Measurements from ENCODE around the gene TULP1. TPM values are rescaled to one million over a fixed set of nuclear protein-coding genes. Genes with fewer than 3 reads are reported as not detected.

TULP1 gene
- total RNA-seq, 1 experiment from 2014 or later: not detected

- Histone ChIP-seq H4K20me1 (ENCODE audit: insufficient read depth) (peaks cover 36% of the 10 kb centered on the region; the same call in 1 of the 2 replicates), H3K27me3 (ENCODE audit: insufficient read depth, low read length) (no peaks in the 10 kb centered on the region), H3K27ac (ENCODE audit: low read depth, low read length) (peak overlapping the region; percentile 82), H3K4me2 (ENCODE audit: low read length) (peak overlapping the region; percentile 88), H2AFZ (ENCODE audit: low read depth, low read length, poor library complexity, severe bottlenecking) (no peak overlapping the region), H3K9me2 (ENCODE audit: insufficient read depth) (no peaks in the 10 kb centered on the region), H3K4me1 (ENCODE audit: control insufficient read depth in 1 of 2, insufficient read depth in 2 of 2, low read length in 2 of 2) (peaks cover 13 to 32% of the 10 kb centered on the region in 2 experiments; a peak in 3 of 4 replicates), H3K9ac (ENCODE audit: low read length) (peak overlapping the region; percentile 99), H3K4me3 (replicated peaks in 1 of 2; ENCODE audit: low read depth in 1 of 2, low read length in 2 of 2) (peak overlapping the region; percentile 0; a peak in 2 of 4 replicates), H3K9me3 (ENCODE audit: control insufficient read depth in 1 of 2, insufficient read depth in 1 of 2, low read depth in 1 of 2, low read length in 2 of 2) (no peaks in the 10 kb centered on the region), H3K36me3 (ENCODE audit: control insufficient read depth in 1 of 2, insufficient read depth in 2 of 2, low read length in 2 of 2) (peaks cover 17 to 40% of the 10 kb centered on the region in 2 experiments; a peak in 3 of 4 replicates), H3K79me2 (ENCODE audit: insufficient read depth, low read length) (peaks cover 42% of the 10 kb centered on the region)
- ChIA-PET CTCF (interaction anchor here (0.6 to 1.5 kb wide), 2 partner anchors 129 to 266 kb away, joined by 3 read pairs; no protein-coding TSS in a partner anchor), RAD21 (ENCODE audit: low non-redundant PET in 1 of 2, low total read pairs in 2 of 2, uncharacterized antibody in 2 of 2, unreplicated experiment in 2 of 2) (no interaction called here), POLR2A (interaction anchor here (0.7 to 4.1 kb wide), 7 partner anchors 10 to 173 kb away, joined by 3 to 48 read pairs (median 4); partner anchors contain the start of genes DEF6 and TEAD3)
- BruUV-seq (replicated peaks): no TSS peak
- intact Hi-C loops (cut with micrococcal nuclease): no loop called here
- TF ChIP-seq ZBTB33 (IDR thresholded peaks at IDR 0.05; ENCODE audit: extremely low read depth, insufficient replicate concordance, low read length): no peak
- TF ChIP-seq POLR2AphosphoS5 (IDR thresholded peaks at IDR 0.05; ENCODE audit: low read depth, low read length): peak; percentile 36; the same call in 1 of the 2 replicates
- ATAC-seq: no peak
- DNase-seq (ENCODE audit: low read depth, low spot score): no peak
Measured at GRCh38 chr6:35470663-35471120, 42.0 kb downstream of the TULP1 start.

All from HCT116 (cell line).